BJ (cell line): ENCODE measurements around the gene TNFRSF8. TPM values are rescaled to one million over a fixed set of nuclear protein-coding genes. Genes with fewer than 3 reads are reported as not detected.

Experiments used
- CTCF ChIA-PET: fragments of 350-600 bp; formaldehyde crosslinking; extraction: SDS; loops from one replicate; lab custom pipeline; 2021; ENCODE audit warnings: antibody characterized with exemption, inconsistent platforms; lab: Yijun Ruan, JAX
- POLR2A ChIA-PET: fragments of 300-600 bp; sonication (Branson Sonifier 250); formaldehyde crosslinking; extraction: SDS; loops from one replicate; lab custom pipeline; 2021; ENCODE audit warnings: antibody characterized with exemption; lab: Charles Lee
- DNase-seq: peaks from one replicate; pipeline ENCODE4 v3.0.0-alpha.2; 2011; ENCODE audit warnings: low read depth
- H3K27me3 ChIP-seq: 2 replicates; pipeline ENCODE4 v1.6.0; 2011; ENCODE audit warnings: low read length; ENCODE audit not compliant: control insufficient read depth, insufficient read depth
- H3K36me3 ChIP-seq: 2 replicates; pipeline ENCODE4 v1.5.1; 2011; ENCODE audit warnings: low read length; ENCODE audit not compliant: control insufficient read depth, insufficient read depth
- H3K4me3 ChIP-seq: 2 replicates; pipeline ENCODE4 v1.5.1; 2011; ENCODE audit warnings: low read depth, mild to moderate bottlenecking, control low read depth, low read length
- polyA plus RNA-seq: library from polyadenylated mRNA; depleted of rRNA; stranded (reverse); fragments of >200 nt; gene quantifications from 2 replicates; pipeline ENCODE4 v1.2.3, GENCODE V29; 2011
- TF ChIP-seq, protein P1 (sequence below): IDR thresholded peaks from 2 replicates; pipeline ENCODE4 v1.5.1; 2011; ENCODE audit warnings: low read depth, mild to moderate bottlenecking, control low read depth, inconsistent platforms, low read length, moderate library complexity; ENCODE audit not compliant: insufficient read depth

TNFRSF8 gene
- polyA plus RNA-seq, 1 experiment: not detected

DNA sequence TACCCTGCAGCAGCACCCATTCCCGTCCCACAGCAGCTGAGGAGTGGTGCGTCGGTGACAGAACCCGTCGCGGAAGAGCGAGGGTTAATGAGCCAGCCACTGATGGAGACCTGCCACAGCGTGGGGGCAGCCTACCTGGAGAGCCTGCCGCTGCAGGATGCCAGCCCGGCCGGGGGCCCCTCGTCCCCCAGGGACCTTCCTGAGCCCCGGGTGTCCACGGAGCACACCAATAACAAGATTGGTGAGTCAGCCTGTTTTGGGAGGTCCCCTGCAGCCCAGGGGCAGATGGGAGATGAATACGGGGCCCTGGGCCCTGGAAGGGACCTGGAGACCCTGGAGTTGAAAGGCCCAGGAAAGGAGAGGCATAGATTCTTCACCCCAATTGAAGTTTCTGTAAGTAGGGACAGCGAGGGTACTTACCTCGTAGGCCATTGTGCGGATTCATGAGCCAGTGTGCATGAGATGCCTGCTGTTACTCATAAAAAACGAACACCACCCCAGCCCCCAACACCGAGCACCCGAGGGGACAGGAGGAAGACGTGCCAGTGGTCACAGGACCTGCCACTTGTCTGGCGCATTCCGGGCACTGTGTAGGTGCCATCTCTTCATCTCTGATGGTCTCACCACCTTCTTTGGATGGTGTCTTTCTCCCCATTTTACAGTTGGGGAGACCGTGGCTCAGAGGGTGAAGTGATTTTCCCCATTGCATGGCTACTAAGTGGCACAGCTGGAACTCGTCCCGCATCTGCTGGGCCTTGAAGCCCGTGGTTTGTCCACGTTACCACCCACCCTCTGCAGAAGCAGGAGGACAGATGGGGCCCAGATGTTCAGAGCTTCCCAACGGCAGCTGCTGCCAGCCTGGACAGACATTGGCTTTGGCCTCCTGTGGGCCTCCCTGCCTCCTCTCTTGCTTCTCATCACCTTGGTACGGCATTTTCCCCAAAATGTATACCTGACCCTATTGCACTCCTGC lies 75.4 kb downstream of the TNFRSF8 start:
- POLR2A ChIA-PET: no interaction called here
- TF ChIP-seq, protein P1, sequence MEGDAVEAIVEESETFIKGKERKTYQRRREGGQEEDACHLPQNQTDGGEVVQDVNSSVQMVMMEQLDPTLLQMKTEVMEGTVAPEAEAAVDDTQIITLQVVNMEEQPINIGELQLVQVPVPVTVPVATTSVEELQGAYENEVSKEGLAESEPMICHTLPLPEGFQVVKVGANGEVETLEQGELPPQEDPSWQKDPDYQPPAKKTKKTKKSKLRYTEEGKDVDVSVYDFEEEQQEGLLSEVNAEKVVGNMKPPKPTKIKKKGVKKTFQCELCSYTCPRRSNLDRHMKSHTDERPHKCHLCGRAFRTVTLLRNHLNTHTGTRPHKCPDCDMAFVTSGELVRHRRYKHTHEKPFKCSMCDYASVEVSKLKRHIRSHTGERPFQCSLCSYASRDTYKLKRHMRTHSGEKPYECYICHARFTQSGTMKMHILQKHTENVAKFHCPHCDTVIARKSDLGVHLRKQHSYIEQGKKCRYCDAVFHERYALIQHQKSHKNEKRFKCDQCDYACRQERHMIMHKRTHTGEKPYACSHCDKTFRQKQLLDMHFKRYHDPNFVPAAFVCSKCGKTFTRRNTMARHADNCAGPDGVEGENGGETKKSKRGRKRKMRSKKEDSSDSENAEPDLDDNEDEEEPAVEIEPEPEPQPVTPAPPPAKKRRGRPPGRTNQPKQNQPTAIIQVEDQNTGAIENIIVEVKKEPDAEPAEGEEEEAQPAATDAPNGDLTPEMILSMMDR: no peak
- Histone ChIP-seq H3K36me3 (no peaks in the 10 kb centered on the region), H3K4me3 (no peak overlapping the region), H3K27me3 (no peaks in the 10 kb centered on the region)
- DNase-seq: no peak
- CTCF ChIA-PET: interaction anchor here (0.6 to 1.1 kb wide), 3 partner anchors 14 to 884 kb away, joined by 3 to 5 read pairs (median 3); no protein-coding TSS in a partner anchor

DNA sequence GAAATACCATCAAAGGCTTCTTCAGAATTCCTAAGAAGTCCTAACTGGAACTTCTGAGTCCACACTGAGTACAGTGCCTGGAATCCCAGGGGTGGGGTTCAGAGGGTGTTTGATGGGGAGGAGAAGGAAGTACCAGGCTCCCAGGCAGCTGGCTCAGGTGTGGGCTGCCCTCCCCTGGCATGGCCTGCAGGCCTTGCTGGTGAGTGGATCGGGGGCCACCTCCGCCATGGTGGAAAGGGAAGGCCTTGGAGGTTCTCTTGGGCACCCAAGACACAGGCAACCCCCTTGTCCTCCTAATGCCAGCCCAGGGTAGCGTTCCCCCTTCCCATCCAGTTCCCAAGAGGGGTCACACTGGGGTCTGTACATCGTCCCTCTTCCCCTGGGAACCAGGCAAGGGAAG lies 76.9 kb downstream of the TNFRSF8 start:
- Histone ChIP-seq H3K36me3 (no peaks in the 10 kb centered on the region), H3K27me3 (no peaks in the 10 kb centered on the region), H3K4me3 (no peak overlapping the region)
- no peak for DNase-seq
- ChIA-PET CTCF (interaction anchor here (0.9 kb wide), 1 partner anchor 16 kb away, joined by 3 read pairs; no protein-coding TSS in a partner anchor), POLR2A (no interaction called here)
- TF ChIP-seq, protein P1: no peak

DNA sequence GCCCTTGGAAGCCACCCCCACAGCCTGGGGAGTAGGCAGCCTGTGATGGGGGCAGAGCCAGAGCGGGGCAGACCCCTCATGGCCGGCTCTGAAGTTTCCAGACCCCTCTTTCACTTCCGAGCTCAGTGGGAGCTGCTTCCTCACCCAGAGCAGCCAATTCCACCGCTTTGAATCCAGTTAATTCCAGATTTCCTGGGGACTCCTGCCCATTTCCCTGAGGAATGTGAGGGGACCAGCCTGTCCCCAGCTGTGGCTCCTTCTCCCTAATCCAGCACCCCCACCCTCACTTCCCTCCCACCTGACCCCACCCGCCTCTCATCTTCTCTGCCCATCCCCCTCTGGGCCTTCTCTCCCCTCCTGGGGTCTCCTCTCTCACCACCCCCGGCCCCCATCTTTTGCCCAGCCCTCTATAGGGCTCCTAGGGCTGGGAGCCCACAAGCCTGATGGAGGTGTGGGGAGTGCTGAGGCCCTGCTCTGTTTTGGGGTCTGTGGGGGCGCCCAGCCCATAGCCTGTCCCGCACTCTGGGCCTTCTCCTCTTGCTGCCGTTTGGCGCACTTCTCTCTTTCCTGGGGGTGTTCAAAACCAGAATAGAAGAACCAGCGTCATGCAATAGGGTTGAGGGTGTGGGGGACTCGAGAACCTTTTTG lies 77.5 kb downstream of the TNFRSF8 start:
- TF ChIP-seq, protein P1: no peak
- ChIA-PET POLR2A (no interaction called here), CTCF (no interaction called here)
- Histone ChIP-seq H3K36me3 (no peaks in the 10 kb centered on the region), H3K4me3 (no peak overlapping the region), H3K27me3 (no peaks in the 10 kb centered on the region)
- DNase-seq: no peak

DNA sequence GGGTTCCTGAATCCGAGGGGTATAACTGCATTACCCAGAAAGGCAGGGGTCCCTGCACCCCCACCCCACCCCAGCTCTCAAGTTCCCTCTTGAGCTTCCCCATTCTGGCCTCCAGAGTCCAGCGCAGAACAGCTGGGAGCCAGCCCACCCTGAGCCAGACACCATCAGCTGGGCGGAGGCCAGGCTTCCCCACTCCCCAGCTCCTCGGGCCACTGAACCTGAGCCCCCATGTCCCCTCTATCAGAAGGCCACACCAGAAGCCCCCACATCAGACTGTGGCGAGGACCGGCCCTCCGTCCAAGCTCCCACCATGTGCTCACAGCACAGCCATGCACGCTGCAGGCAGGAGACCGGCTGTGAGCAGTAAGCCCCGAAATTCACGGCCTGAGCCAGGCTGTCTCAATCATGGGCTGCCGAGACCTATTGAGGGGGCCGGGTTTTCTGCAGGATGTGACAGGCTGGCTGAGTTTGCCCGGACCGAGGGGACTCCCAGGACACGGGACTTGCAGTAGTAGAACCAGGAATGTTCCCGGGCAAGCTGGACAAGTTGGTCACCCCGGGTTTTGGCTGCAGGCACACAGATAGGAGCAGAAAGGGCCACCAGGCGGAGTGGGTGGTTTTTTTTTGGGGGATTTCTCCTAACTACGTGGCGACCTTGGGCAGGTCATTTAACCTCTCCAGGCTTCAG lies 78.2 kb downstream of the TNFRSF8 start:
- no peak overlapping the region for H3K4me3 ChIP-seq
- POLR2A ChIA-PET: no interaction called here
- H3K36me3 ChIP-seq: no peaks in the 10 kb centered on the region
- TF ChIP-seq, protein P1: no peak
- CTCF ChIA-PET: interaction anchor here (0.9 to 1.0 kb wide), 2 partner anchors 16 to 34 kb away, joined by 3 read pairs; no protein-coding TSS in a partner anchor
- H3K27me3 ChIP-seq: no peaks in the 10 kb centered on the region
- no peak for DNase-seq
